GM19035 (cell line): Measurements from ENCODE around the gene GATB.

ENCODE experiments used
- ATAC-seq: cut with Tn5 transposase; IDR thresholded peaks from one replicate; pipeline ENCODE4 v1.9.1; 2021; ENCODE audit not compliant: unreplicated experiment

GATB gene

DNA sequence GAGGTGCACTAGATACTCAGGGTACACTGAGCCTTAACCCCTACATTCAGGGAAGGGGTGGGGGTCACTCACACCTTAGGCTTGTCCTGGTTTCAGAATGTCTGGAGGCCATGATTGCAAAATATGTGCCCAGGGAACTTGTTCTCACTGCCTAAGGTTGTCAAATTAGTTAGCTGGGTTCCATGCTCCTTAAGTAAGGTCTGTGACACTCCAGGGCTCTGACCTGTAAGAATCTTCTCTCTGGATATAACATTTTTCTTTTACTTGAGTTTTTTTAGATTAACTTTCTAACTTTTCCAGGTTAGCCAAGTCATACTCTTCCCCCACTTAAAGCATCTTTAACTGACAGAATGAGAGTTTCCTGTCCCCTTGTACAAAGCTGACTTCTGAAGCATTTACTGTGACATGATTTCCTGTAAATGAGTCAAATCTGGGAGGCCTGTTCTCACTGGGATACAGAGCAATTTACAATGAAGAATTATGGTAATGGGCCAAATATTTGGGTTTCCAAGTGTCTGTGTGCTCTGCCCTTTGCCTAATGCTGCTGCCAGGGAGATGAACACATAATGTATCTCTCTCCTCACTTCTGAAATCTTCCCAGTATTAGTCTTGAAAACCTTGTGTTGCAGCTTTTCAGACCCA lies 101.7 kb downstream of the GATB start:
- no peak for ATAC-seq

DNA sequence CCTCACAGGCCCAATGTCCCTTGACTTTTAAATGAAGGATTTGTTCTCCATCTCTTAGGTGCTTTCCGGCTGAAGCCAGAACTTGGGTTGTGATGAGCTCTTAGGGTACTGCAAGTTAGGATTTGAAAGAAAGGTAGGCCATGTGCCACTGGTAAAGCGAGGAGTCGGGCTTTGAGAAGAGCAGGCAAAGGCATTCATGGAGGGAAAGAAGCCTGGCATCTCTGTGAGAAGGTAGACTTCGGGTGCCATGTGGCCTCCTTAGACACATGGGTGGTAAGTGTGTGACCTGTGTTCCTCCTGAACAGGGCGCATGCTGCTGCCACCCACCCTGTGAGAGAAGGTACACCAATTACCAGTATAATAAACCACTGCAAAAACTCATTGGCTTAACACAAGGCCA lies 102.9 kb downstream of the GATB start:
- no peak for ATAC-seq

DNA sequence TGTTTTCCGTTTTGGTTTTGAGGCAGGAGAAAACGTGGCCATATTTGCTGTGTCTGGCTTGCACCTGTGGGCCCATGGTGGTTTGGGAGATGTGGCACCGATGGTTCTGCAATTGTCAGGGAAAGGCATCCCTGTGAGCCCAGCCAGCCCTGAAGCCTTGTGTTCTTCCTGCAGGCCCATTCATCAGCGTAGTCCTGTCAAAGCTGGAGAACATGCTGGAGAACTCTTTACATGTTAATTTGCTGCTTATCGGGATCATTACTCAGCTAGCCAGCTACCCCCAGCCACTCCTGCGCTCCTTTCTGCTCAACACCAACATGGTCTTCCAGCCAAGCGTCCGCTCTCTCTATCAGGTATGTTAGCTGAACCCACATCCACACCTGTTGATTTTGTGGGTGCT lies 104.7 kb downstream of the GATB start:
- no peak for ATAC-seq

DNA sequence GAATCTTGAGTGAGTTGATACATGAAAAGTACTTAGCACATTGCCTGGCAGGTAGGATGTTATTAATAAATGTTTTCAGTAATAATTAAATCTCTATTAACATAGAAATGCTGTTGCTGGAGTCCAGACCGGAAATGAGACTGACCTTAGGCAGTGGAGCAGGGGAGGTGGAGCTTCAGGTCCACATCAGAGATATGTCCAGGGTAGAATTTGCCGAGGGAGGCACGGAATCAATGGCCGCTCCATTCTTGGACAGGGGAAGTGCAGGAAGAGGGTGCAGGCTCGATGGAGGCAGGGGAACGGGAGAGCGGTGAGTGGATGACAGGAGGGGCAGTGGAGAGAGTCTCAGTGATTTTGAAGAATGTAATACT lies 107.3 kb downstream of the GATB start:
- no peak for ATAC-seq

DNA sequence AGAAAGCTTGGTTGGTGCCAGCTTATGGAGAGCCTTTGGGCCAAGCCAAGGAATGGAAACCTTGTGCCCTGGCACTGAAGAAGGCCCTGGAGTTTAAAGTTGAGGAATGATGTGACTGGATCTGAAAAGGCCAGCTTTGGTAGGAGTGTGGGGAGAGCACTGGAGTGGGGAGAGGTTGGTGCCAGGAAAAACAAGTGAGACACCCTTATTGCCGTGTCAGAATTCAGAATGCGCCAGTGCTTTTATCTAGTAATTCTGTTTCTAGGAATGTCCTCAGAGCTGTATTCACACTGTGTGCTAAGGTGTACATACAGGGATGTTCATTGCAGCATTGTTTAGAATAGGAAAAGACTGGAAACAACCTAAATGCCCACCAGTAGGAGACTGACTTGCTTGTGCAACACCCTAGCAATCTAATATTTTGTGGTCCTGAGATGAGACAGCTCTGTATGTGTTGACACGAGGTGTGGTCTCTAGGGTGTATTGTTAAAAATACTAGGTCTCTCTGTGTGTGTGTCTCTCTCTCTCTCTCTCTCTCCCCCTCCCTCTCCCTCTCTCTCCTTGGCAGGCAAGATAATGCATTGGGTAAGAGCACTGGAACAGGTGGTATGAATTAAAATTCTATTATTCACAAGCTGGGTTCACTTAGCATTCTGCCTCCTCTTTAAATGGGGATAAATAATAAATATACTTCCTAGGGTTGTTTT lies 107.8 kb downstream of the GATB start:
- no peak for ATAC-seq

DNA sequence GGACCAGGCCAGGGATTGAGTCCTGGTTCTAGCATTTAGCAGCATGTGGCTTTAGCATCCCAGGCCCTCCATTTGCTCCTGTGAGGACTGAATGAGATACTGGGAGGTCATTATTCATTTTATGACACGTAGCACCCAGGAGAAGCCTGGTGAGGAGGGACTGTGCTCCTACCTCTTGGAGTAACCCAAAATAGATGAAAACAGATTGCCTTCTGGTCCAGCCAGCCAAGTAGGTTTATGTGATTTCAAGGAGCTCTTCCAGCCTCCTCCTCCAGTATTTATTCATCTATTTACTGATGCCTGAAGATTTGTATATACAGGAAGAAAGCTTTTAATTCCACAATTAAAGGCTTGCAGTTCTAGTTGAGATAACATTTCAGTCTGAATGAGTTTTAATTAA lies 109.3 kb downstream of the GATB start:
- no peak for ATAC-seq

DNA sequence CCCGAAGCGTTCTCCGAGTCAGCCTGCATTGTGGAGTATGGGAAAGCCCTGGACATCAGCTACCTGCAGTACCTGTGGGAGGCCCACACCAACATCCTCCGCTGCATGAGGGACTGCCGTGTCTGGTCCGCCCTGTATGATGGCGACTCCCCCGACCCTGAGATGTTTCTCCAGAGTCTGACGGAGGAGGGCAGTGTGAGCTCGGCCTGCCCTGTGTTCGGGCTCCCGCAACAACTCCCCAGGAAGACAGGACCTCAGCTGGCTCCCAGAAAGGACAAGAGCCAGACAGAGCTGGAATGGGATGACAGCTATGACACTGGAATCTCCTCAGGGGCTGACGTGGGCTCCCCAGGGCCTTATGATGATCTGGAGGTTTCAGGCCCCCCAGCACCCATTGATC lies 111.3 kb downstream of the GATB start:
- ATAC-seq, result no peak

DNA sequence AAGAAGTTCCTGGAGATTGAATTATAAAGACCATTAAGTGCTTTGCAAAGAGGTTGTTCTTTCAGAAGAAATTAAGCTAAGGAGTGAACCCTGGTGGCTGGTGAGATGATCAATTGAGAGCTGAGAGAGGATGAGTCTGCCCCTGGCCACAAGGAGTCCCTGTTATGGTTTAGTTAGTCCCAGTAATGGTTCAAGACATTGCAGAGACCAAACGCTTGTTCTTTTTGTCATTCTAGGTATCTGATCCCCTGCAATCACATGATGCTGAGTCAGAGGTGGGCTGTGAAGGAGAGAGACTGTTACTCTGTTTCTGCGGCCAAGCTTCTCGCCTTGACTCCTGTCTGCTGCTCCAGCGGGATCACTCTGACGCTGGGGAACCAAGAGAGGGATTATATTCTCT lies 114.5 kb downstream of the GATB start:
- ATAC-seq, result no peak

DNA sequence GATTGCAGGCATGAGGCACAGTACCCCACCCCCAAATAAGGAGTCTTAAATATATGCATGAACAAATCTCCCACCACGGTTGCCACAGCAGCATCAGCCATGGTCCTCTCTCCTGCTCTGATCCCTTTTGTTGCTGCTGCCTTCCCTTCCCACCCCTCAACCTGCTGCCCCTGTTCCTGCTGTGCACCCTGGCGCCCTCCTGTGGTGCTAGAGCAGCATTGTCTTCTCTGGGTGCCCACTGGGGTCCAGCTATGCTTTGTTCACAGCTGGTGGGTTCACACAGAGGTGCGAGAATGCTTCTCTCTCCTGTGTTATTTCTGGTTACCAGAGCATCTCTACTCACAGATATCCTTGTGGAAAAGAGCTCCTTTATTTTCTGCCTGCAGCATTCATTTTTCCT lies 116.2 kb downstream of the GATB start:
- ATAC-seq, result no peak

DNA sequence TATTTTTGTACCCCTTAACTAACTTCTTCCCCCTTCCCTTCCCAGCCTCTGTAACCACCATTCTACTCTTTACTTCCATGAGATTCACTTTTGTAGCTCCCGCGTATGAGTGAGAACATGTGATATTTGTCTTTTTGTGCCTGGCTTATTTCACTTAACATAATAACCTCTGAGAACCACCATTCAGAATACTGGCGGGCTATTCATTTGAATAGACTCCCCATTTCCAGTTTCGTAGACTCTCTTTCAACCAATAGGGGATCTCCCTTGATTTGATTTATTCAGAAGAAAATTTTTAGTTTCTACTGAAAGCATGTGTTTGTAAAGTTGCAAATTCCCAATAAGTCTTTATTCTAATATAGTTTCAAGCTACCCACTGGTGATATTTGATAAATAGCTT lies 117.2 kb downstream of the GATB start:
- no peak for ATAC-seq

DNA sequence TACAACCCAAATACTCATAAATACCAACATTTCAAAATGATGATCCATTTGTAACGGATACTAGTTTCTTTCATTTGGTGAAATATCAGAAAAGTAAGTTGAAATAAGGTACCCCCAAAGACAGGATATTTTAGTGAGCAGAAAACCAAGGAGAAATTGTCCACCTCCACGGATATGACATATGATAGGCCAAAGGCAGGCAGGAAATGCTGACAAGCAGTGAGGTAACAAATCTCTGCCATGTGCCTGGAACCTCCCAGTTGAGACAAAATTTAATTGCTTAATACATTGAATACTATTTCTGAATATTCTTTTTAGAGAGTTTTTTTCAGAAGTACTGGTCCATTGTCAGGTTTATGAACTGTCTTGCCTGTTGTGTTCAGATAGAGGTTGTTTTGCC lies 118.8 kb downstream of the GATB start:
- ATAC-seq, result no peak

DNA sequence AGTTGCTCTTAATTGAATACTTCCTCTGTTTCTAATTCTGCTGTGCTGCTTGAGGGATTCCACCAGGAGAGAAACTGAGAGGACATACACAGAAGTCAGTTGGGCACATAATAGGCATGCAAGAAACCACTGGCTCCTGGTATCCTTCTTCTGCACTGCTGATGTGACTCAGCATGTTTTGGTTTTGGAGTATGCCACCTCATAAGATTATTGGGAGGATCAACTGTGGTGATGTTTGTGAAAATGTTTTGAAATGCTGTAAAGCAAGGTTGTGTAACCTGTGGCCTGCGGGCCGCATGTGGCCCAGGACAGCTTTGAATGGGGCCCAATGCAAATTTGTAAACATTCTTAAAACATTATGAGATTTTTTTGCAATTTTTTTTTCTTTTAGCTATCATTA lies 119.6 kb downstream of the GATB start:
- ATAC-seq, result no peak

DNA sequence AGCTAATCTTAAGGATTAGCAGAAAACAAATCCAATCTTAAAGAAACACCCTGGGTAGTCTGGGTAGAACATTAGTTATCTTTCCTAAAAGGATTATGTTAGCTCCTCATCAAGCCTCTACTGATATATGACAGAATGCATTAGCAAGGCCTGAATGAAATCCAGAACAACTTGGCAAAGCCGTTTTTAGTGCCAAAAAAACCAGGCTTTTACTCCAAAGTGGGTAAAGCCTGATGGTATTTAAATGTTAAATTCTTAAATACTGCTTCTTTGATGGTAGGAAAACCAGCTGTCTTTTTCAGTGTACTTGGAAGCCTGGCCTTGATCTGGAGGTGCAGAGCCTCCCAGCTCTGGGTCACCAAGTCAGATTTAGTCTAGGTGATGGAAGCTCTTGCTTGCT lies 120.4 kb downstream of the GATB start:
- ATAC-seq, result no peak

DNA sequence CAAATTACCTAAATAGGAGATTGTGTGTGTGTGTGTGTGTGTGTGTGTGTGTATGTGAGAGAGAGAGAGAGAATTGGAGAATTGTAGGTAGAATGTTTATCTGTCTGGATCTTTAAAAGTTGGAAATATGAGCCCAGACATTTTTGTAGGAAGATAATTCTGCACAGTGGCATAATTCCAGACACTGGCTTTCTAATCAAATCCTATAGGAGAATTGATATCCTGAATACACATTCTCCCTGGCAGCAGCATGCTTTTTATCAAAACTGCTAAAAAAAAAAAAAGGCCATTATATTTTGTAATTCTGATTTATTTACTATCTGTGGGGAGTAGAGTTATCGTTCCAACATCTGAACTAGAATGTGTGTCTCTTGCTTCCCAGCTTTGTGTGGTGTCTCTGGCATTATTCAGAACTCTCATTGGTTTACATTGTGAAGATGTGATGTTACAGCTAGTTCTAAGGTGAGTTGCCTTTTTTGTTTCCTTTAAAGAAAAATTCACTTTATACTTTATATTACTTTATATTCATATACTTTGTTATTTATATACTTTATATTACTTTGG lies 122.4 kb downstream of the GATB start:
- no peak for ATAC-seq

DNA sequence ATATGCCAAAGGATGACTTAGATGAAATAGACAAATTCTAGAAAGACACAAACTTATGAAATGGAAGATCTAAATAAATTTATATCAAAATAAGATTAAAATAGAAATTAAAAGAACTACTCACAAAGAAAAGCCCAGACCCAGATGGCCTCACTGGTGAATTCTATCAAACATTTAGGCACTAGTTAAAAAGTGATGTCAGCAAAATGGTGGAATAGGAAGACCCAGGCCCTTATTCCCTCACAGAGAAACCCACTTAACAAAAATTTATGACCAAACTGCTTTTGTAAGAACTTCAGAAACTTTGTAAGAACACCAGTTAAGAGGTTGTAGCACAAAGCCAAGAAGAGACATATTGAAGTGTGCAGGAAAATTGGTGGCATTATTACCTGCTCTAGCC lies 129.5 kb downstream of the GATB start:
- ATAC-seq, result no peak

DNA sequence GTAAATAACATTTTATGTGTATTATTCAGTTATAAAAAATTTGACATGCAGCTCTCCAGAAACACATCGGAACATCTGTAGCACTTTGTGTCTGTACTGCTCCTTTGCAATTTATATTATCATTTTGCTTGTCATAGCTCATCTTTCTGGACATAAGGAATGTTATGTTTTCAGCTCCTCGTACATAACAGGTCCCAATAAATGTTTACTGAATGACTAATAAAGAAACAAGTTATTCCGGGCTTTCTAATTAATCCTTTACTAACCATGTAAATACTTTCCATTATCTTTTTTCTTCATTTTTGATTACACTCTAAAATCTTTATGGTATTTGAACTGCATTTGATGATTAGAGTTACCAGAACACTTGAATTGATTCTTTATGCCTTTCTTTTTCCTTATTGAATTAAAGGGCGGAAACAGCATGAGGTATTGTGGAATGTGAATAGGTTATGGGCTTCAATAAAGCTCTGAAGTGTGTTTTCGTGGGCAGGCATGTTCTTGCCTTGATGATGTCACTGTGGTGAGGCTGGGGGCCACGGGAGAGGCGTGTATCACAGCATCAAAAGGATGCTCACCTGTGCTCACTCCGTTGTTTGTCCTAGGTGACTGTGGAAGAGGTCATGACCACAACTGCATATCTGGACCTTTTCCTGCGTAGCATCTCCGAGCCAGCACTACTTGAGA lies 131.6 kb downstream of the GATB start:
- ATAC-seq, result no peak

DNA sequence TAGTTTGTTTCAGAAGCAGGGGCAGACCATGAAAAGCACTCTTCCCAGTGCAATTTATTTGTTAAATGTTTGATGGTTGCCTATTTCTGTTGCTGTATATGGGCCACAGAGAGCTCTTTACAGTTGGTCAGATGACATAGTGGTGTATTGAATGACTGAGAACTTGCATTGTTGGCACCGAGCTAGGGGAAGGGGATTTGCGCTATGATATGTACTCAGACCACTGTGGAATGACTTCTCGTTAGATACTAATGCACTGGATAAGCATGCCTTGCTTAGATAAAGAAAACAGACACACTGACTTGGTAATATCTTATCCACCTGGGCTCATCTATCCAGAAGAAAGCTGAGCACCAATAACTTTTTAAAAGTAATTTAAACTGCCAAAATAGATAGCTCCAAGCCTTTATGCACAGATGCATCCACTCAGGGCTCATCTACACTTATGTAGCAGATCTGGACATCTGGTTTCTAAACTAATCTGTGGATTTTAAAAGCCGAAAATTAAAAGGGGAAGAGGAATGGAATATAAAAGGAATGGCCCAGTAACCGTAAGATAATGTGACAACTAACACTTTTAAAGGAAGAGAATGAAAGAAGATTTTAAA lies 132.7 kb downstream of the GATB start:
- no peak for ATAC-seq

DNA sequence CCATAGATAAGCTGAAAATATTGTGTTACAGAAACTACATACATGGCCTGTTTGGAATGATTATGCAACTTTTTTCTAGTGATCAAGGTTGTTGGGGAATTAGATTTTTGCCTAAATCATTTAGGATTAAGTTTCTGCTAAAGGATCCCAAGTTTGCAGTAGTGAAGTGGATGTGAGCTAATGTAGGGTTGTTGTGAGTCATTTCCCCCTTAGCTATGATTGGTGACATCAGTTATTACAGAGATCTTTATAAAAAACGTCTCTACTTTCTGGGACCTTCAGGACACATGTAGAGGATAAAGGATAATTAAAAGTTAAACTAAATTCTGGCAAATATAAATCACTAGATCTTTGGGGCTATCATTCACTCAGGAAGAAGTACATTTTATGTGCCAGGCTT lies 133.3 kb downstream of the GATB start:
- no peak for ATAC-seq

DNA sequence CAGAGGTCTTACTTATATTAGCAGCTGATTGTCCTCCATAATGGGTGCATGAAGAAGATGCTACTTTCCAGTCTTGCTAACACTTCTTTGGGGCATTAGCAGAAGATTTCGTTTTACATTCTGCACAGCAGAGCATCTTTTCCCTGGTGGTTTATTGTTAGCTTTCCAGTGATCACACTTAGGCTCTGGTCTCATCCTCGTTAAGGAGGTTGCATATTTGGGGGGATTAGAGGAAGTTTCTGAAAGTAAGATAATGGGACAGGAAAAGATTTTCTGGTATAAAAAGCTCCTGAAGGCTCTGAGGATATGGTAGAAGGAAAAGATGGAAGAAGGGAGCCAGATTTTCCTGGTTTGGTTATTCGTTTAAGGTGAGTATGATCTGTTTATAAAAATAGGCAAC lies 134.1 kb downstream of the GATB start:
- no peak for ATAC-seq

DNA sequence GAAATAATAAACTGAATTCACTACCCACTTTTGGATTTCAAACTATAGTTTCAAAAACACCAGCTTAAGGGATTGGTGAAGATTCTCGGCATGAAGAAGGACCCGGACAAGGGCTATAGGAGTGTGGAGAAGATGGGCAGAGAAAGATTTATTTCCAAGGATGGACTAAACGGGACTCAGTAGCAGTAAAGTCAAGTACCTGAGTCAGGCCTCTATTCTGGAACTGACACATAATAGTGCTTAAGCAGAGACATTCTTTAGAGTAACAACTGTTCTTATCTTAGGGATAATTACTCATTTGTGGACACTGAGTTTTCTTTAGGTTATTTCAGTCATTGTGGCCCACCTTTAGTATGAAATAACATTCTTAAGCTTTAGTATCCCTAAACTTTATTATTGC lies 134.6 kb downstream of the GATB start:
- no peak for ATAC-seq

DNA sequence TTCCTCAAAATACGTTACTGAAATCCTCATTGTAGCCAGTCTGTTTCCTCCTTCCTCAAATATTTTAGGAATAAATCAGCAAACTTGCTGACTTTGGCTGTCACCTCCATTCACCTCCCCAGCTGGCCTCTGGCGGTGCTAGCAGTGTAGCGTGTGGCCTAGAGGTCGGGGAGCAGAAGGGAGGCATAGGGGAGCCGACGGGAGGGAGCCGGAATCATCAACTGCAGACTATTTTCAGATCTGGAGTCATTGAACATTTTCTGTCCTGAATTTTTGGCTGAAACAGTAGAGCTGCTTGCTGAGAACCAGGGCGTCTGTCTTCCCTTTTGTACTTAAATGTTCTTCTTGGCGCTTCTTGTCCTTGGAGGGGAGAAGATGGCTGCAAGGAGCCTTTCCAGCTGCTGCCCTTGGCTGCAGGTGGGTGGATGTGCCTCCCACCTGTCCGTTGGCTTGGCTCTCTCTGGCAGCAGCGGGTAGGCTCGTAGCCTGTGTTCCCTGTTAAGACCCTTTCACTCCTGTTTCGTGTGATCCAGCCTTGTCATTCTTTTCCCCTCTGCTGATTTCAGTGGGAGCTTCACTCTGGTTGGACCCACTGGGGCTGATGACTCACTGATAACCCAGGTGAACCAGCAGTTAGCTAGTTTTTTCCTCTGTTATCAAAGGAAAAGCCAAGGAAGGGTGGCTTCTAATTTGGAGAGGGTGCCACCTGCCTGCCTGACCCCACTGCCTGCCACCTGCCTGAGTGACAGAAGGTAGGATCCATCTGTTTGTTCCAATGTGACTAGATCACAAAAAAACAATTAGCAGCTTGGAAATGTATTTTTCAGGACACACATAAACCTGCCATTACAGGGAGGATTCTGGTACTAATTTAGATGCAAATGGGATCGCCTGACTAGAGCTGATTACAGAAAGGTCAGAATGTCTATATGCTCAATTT lies 135.9 kb downstream of the GATB start:
- ATAC-seq, result no peak
